ENCODE results near the gene RAB20.

DNA sequence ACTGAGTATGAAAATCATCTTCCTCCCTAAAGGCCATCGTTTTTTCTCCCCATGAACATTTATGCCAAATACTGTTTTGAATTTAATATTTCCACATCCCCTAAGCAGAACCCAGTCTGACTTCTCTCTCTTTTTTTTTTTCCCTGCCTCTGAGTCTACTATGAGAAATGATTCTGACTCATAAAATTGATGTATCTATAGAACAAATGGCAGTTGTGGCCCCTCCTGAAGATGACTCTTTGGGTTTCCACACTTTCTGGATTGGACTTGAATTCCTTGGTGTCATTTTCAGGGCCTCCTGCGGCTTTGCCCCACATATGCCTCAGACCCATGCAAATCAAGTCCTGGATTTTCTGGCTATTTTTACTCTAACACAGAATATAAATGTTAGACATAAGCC, 31.1 kb upstream of the RAB20 start:
- TF ChIP-seq, protein P1, sequence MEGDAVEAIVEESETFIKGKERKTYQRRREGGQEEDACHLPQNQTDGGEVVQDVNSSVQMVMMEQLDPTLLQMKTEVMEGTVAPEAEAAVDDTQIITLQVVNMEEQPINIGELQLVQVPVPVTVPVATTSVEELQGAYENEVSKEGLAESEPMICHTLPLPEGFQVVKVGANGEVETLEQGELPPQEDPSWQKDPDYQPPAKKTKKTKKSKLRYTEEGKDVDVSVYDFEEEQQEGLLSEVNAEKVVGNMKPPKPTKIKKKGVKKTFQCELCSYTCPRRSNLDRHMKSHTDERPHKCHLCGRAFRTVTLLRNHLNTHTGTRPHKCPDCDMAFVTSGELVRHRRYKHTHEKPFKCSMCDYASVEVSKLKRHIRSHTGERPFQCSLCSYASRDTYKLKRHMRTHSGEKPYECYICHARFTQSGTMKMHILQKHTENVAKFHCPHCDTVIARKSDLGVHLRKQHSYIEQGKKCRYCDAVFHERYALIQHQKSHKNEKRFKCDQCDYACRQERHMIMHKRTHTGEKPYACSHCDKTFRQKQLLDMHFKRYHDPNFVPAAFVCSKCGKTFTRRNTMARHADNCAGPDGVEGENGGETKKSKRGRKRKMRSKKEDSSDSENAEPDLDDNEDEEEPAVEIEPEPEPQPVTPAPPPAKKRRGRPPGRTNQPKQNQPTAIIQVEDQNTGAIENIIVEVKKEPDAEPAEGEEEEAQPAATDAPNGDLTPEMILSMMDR (IDR thresholded peaks at IDR 0.05), result no peak
- no peak for TF ChIP-seq POLR2A (IDR thresholded peaks at IDR 0.05)

All from lower leg skin (tissue), 3 donors.